ENCODE measurements around the gene DEGS2.

DNA sequence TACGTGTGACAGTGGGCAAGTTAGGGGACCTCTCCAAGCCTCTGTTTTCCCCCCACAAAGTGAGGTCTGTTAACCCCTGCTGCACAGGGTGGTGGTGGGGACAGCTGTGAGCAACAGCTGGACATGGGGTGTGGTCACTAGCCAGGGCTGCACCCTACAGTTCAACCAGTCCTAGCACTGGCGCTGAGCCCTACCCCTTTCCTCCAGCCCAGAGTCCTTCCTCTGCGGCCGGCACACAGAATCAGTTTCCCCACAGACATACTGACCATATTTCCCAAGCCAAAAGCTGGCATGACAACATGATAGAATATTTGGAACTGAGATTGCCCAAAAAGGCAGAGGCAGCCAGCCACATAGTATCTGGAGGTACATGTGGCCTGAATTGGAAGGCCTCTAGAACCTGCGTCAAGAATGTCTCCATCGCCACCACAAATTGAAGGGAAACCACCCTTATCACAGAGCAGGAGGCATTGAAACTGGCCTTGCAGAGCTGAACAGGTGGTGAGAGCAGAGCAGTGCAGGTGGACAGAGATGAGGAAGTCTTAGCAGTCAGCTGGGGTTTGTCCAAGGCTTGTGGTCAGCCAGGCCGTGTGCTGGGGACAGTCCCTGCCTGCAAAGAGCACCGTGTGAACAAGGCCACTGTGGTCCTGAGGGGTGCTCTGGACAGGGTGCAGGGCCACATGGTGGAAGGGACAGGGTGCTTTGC is 21.2 kb downstream of the DEGS2 start:
- TF ChIP-seq POLR2AphosphoS5 (IDR thresholded peaks at IDR 0.05; ENCODE audit: low read depth, low read length) = no peak
- TF ChIP-seq POLR2A (IDR thresholded peaks at IDR 0.05; ENCODE audit: low read depth, low read length) = no peak

All from GM12892 (cell line).